CD4-positive, alpha-beta memory T cell (primary cell): Measurements from ENCODE around the gene SLFN12. TPM values are rescaled to one million over a fixed set of nuclear protein-coding genes. Genes with fewer than 3 reads are reported as not detected.
A peak's percentile ranks its signal among the peaks of the same experiment; 100 is the strongest.
"Not testable (repeated sequence)": the region's sequence is repeated elsewhere in the genome, so short reads cannot be mapped to it uniquely, and the experiment has no call there.

Experiments used
- CTCF ChIA-PET: fragments of 350-600 bp; sonication (Branson Sonifier 250); formaldehyde crosslinking; loops from one replicate; lab custom pipeline; 2021; ENCODE audit warnings: inconsistent platforms; ENCODE audit not compliant: partially characterized antibody; lab: Charles Lee
- POLR2A ChIA-PET: fragments of 350-600 bp; sonication (Branson Sonifier 250); formaldehyde crosslinking; loops from one replicate; lab custom pipeline; 2021; ENCODE audit not compliant: partially characterized antibody; lab: Charles Lee
- DNase-seq, 5 donors: peaks; one replicate each; pipeline versions ENCODE4 v3.0.0 to v3.0.0-alpha.2; 2020 to 2022; ENCODE audit warnings: mixed read lengths in 1 of 5
- H3K27ac ChIP-seq: one replicate; pipeline ENCODE4 v1.7.0; 2013; ENCODE audit warnings: low read depth, low read length
- H3K27me3 ChIP-seq: 2 replicates; pipeline ENCODE4 v1.7.0; 2013; ENCODE audit warnings: mild to moderate bottlenecking, low read length, moderate library complexity; ENCODE audit not compliant: insufficient read depth
- H3K36me3 ChIP-seq: 2 replicates; pipeline ENCODE4 v1.7.0; 2013; ENCODE audit warnings: mild to moderate bottlenecking, low read length, moderate library complexity; ENCODE audit not compliant: insufficient read depth
- H3K4me1 ChIP-seq: 2 replicates; pipeline ENCODE4 v1.7.0; 2013; ENCODE audit warnings: mild to moderate bottlenecking, low read length, moderate library complexity; ENCODE audit not compliant: insufficient read depth
- H3K4me3 ChIP-seq, 2 donors: one replicate each; pipeline ENCODE4 v1.7.0; 2013; ENCODE audit warnings: low read length in 2 of 2, mild to moderate bottlenecking in 1 of 2
- H3K9me3 ChIP-seq, 2 donors: one replicate each; pipeline ENCODE4 v1.7.0; 2013; ENCODE audit warnings: low read length in 2 of 2, control low read depth in 1 of 2; ENCODE audit not compliant: control insufficient read depth in 1 of 2
- H3K27ac Mint-ChIP-seq, 7 donors: one replicate each; pipeline ENCODE4 v1.8.0; 2020 to 2021; ENCODE audit warnings: mixed read lengths in 7 of 7, mild to moderate bottlenecking in 6 of 7, inconsistent platforms in 3 of 7, moderate library complexity in 3 of 7
- H3K27me3 Mint-ChIP-seq, 2 donors: one replicate each; pipeline ENCODE4 v1.8.0; 2020 to 2021; ENCODE audit warnings: mixed read lengths in 2 of 2
- H3K36me3 Mint-ChIP-seq, 2 donors: one replicate each; pipeline ENCODE4 v1.8.0; 2020 to 2021; ENCODE audit warnings: mixed read lengths in 2 of 2, inconsistent platforms in 1 of 2, mild to moderate bottlenecking in 1 of 2
- H3K4me1 Mint-ChIP-seq, 4 donors: one replicate each; pipeline ENCODE4 v1.8.0; 2020 to 2021; ENCODE audit warnings: mixed read lengths in 4 of 4, mild to moderate bottlenecking in 1 of 4
- H3K4me3 Mint-ChIP-seq, 8 donors: one replicate each; pipeline ENCODE4 v1.8.0; 2020 to 2021; ENCODE audit warnings: mixed read lengths in 8 of 8, mild to moderate bottlenecking in 7 of 8, moderate library complexity in 6 of 8, inconsistent platforms in 3 of 8
- H3K9me3 Mint-ChIP-seq, 8 donors: one replicate each; pipeline ENCODE4 v1.8.0; 2020 to 2021; ENCODE audit warnings: mixed read lengths in 8 of 8, mild to moderate bottlenecking in 5 of 8, inconsistent platforms in 3 of 8, moderate library complexity in 1 of 8
- intact Hi-C: fragments of 100-400 bp; cut with micrococcal nuclease; formaldehyde crosslinking; loops from one replicate; pipeline ENCODE4 v1.15.1; 2023
- polyA plus RNA-seq, 2 donors: library from polyadenylated mRNA; unstranded; fragments of 300-500 nt; fragmentation: Illumina TruSeq; gene quantifications; one replicate each; pipeline ENCODE4 v1.2.3, GENCODE V29; 2021
- total RNA-seq, 2 experiments: library from RNA; stranded (reverse); gene quantifications; one replicate each; pipeline ENCODE4 v1.2.3, GENCODE V29; 2021

Gene SLFN12
- total and polyA plus RNA-seq, 4 experiments from 2014 or later, result 0.75 to 8.9 (median 4.2) TPM

DNA sequence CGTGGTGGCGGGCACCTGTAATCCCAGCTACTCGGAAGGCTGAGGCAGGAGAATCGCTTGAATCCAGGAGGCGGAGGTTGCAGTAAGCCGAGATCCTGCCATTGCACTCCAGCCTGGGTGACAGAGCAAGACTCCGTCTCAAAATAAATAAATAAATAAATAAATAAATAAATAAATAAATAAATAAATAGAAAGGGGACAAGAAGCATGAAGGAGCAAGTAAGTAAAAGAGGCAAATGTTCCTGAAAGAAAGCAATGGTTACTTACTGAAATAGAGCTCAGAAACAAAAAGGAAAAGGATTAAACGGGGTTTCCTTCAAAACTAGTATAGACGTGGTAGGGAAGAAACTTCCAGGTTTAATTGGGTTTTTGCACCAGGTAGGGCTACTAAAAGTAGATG lies 11.2 kb downstream of the SLFN12 start:
- H3K27ac ChIP-seq, H3K36me3 ChIP-seq, H3K4me1 Mint-ChIP-seq, H3K9me3 ChIP-seq, H3K27ac Mint-ChIP-seq, H3K9me3 Mint-ChIP-seq, CTCF ChIA-PET, H3K4me3 Mint-ChIP-seq, DNase-seq, H3K4me3 ChIP-seq, H3K27me3 ChIP-seq, H3K27me3 Mint-ChIP-seq, intact Hi-C loops, H3K4me1 ChIP-seq: not testable (repeated sequence)
- peaks cover 19 to 30% of the 10 kb centered on the region in 2 donors for H3K36me3 Mint-ChIP-seq
- POLR2A ChIA-PET, result interaction anchor here (0.6 to 1.7 kb wide), 2 partner anchors 8 to 11 kb away, joined by 3 read pairs; partner anchors contain the start of gene SLFN12

DNA sequence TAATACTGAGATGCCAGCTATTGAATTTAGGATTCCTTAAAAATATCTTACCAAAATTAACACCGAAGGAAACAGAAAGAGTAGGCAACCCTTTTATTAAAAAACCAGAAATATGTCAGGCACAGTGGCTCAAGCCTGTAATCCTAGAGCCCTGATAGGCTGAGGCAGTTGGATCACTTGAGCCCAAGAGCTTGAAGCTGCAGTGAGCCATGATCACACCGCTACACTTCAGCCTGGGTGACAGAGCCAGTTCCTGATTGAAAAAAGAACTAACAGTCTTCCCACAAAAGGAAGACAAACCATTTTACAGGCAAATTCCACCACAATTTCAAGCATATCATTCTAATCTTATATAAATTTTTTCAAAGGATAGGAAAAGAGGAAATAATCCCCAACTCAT lies 15.6 kb downstream of the SLFN12 start:
- Histone ChIP-seq H3K36me3 (no peaks in the 10 kb centered on the region), H3K4me3 (no peak overlapping the region), H3K4me1 (no peaks in the 10 kb centered on the region), H3K27ac (no peak overlapping the region), H3K27me3 (no peaks in the 10 kb centered on the region), H3K9me3 (no peaks in the 10 kb centered on the region)
- no peak for DNase-seq
- H3K36me3 Mint-ChIP-seq, result peaks cover 38 to 43% of the 10 kb centered on the region in 2 donors
- intact Hi-C loops, result no loop called here
- peak overlapping the region in 1 of 7 donors; percentile 70 for H3K27ac Mint-ChIP-seq
- ChIA-PET POLR2A (no interaction called here), CTCF (no interaction called here)
- no peak overlapping the region for H3K4me3 Mint-ChIP-seq
- peaks cover 0 to 13% (median 2%) of the 10 kb centered on the region in 8 donors for H3K9me3 Mint-ChIP-seq
- peaks cover 0 to 9% (median under 1%) of the 10 kb centered on the region in 4 donors for H3K4me1 Mint-ChIP-seq
- H3K27me3 Mint-ChIP-seq, result no peaks in the 10 kb centered on the region

DNA sequence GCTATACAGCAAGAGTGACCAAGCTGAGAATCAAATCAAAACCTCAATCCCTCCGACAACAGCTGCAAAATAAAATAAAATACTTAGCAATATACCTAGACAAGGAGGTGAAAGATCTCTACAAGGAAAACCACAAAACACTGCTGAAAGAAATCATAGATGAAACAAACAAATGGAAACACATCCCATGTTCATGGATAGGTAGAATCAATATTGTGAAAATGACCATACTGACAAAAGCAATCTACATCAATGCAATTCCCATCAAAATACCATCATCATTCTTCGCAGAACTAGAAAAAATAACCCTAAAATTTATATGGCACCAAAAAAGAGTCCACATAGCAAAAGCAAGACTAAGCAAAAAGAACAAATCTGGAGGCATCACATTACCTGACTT lies 17.6 kb downstream of the SLFN12 start:
- CTCF ChIA-PET, H3K27ac Mint-ChIP-seq, H3K27me3 ChIP-seq, H3K36me3 ChIP-seq, H3K9me3 ChIP-seq, POLR2A ChIA-PET, intact Hi-C loops, H3K4me3 Mint-ChIP-seq, H3K4me3 ChIP-seq, H3K4me1 Mint-ChIP-seq, H3K27me3 Mint-ChIP-seq, H3K27ac ChIP-seq, DNase-seq, H3K4me1 ChIP-seq: not testable (repeated sequence)
- H3K9me3 Mint-ChIP-seq, result peaks cover 0 to 13% (median 2%) of the 10 kb centered on the region in 8 donors
- H3K36me3 Mint-ChIP-seq, result peaks cover 50 to 56% of the 10 kb centered on the region in 2 donors

DNA sequence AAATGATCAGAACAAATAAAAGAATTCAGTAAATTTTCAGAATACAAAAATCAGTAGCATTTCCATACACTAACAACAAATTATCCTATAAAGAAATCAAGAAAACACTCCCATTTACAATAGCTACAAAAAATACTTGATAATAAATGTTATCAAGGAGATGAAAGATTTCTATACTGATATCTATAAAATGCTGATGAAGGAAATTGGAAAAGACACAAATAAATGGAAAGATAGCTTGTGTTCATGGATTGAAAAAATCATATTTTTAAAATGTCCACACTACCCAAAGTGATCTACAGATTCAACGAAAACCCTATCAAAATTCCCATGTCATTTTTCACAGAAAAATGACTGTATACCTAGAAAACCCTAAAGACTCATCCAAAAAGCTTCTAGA lies 18.1 kb downstream of the SLFN12 start:
- no peaks in the 10 kb centered on the region for H3K27me3 Mint-ChIP-seq
- H3K27ac Mint-ChIP-seq, result no peak overlapping the region
- peaks cover 50 to 55% of the 10 kb centered on the region in 2 donors for H3K36me3 Mint-ChIP-seq
- Histone ChIP-seq H3K9me3 (no peaks in the 10 kb centered on the region), H3K27me3 (no peaks in the 10 kb centered on the region), H3K4me1 (no peaks in the 10 kb centered on the region), H3K27ac (no peak overlapping the region), H3K36me3 (no peaks in the 10 kb centered on the region), H3K4me3 (no peak overlapping the region)
- no peak overlapping the region for H3K4me3 Mint-ChIP-seq
- DNase-seq, result no peak
- H3K9me3 Mint-ChIP-seq, result peaks cover 0 to 13% (median 2%) of the 10 kb centered on the region in 8 donors
- peaks cover 0 to 9% (median 0%) of the 10 kb centered on the region in 4 donors for H3K4me1 Mint-ChIP-seq
- intact Hi-C loops, result no loop called here
- ChIA-PET POLR2A (interaction anchor here (0.7 to 1.2 kb wide), 2 partner anchors 11 to 44 kb away, joined by 3 read pairs; no protein-coding TSS in a partner anchor), CTCF (no interaction called here)

DNA sequence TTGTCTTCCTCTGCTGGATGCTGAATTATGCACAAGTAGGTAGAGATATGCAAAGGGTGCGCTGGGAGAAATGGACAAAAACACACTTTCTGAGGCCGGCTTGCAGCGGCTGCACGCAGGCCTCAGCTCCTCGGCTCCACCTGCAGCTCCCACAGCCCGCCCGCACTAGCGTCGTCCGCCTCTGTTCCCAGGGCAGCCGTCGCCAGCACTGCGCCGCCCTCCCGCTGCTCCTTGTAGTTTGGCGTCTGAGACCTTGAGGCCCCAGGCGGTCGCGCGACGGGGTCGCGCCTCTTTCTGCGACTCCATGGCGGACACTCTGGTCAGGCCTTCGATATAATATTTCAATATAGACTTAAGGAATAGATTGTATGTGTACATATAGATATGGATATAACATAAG lies 24.8 kb downstream of the SLFN12 start:
- ChIA-PET CTCF (no interaction called here), POLR2A (no interaction called here)
- H3K4me1 Mint-ChIP-seq, result peaks cover 0 to 2% (median 0%) of the 10 kb centered on the region in 4 donors
- no peak overlapping the region for H3K27ac ChIP-seq
- no peaks in the 10 kb centered on the region for H3K36me3 ChIP-seq
- intact Hi-C loops, result no loop called here
- no peaks in the 10 kb centered on the region for H3K27me3 Mint-ChIP-seq
- H3K4me1 ChIP-seq, result peaks cover 8% of the 10 kb centered on the region
- H3K4me3 ChIP-seq, result no peak overlapping the region
- H3K4me3 Mint-ChIP-seq, result no peak overlapping the region
- DNase-seq, result no peak
- H3K9me3 Mint-ChIP-seq, result no peaks in the 10 kb centered on the region
- no peaks in the 10 kb centered on the region for H3K9me3 ChIP-seq
- H3K27ac Mint-ChIP-seq, result no peak overlapping the region
- H3K36me3 Mint-ChIP-seq, result peaks cover 24 to 30% of the 10 kb centered on the region in 2 donors
- no peaks in the 10 kb centered on the region for H3K27me3 ChIP-seq

DNA sequence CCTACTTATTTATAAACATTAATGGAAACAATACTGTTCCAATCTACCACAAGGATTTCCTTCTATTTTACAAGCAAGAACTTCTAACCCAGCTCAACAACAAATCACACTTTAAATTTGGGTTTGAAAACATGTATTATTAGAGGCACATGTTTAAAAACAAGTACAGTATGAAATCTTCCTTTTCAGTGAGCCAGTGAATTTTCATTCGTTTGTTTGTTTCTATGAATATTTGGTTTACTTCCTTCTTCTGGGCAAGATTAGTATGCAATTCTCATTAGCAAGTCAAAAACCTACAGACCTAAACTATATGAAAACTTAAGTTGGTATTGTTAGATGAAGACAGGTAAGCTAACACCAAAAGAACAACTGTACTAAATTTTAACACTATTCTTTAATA lies 25.7 kb downstream of the SLFN12 start:
- no peak for DNase-seq
- H3K36me3 Mint-ChIP-seq, result peaks cover 21 to 27% of the 10 kb centered on the region in 2 donors
- no peaks in the 10 kb centered on the region for H3K36me3 ChIP-seq
- peaks cover 0 to 2% (median 0%) of the 10 kb centered on the region in 4 donors for H3K4me1 Mint-ChIP-seq
- intact Hi-C loops, result no loop called here
- H3K27me3 ChIP-seq, result no peaks in the 10 kb centered on the region
- POLR2A ChIA-PET, result interaction anchor here (1.3 kb wide), 1 partner anchor 35 kb away, joined by 3 read pairs; no protein-coding TSS in a partner anchor
- H3K27ac ChIP-seq, result no peak overlapping the region
- H3K4me3 ChIP-seq, result no peak overlapping the region
- H3K27me3 Mint-ChIP-seq, result no peaks in the 10 kb centered on the region
- no peaks in the 10 kb centered on the region for H3K9me3 ChIP-seq
- no peaks in the 10 kb centered on the region for H3K9me3 Mint-ChIP-seq
- H3K4me1 ChIP-seq, result peaks cover 8% of the 10 kb centered on the region
- CTCF ChIA-PET, result no interaction called here
- no peak overlapping the region for H3K4me3 Mint-ChIP-seq
- H3K27ac Mint-ChIP-seq, result peak overlapping the region in 1 of 7 donors; percentile 2

DNA sequence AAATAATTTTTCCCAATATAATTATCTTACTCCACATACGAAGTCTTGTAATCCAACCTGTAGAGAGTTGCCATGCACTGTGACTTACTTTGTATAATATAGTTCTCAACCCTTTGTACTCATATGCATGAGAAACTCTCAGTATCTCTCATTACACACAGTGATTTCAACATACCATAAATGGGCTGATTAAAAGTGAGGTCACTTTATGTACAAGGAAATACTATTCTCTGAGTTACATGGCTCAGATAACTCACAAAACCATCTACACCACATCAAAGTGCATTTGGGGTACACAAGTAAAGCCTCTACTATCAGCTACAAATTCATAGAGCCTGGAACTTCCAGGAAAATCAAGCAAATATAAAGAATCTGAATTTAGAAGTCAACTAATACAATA lies 27.9 kb downstream of the SLFN12 start:
- Mint-ChIP-seq H3K9me3 (no peaks in the 10 kb centered on the region), H3K4me3 (no peak overlapping the region), H3K27me3 (no peaks in the 10 kb centered on the region), H3K27ac (no peak overlapping the region), H3K36me3 (peaks cover 4 to 11% of the 10 kb centered on the region in 2 donors), H3K4me1 (peaks cover 0 to 2% (median 0%) of the 10 kb centered on the region in 4 donors)
- Histone ChIP-seq H3K4me1 (peaks cover 8% of the 10 kb centered on the region), H3K9me3 (no peaks in the 10 kb centered on the region), H3K4me3 (no peak overlapping the region), H3K27me3 (no peaks in the 10 kb centered on the region), H3K36me3 (no peaks in the 10 kb centered on the region), H3K27ac (no peak overlapping the region)
- DNase-seq, result no peak
- intact Hi-C loops, result no loop called here
- POLR2A ChIA-PET, result no interaction called here
- CTCF ChIA-PET, result interaction anchor here (0.8 kb wide), 1 partner anchor 83 kb away, joined by 4 read pairs; no protein-coding TSS in a partner anchor
